ENCODE data around the gene FOXC1. TPM values are rescaled to one million over a fixed set of nuclear protein-coding genes. Genes with fewer than 3 reads are reported as not detected.

The FOXC1 gene
- total RNA-seq, 1 experiment from 2014 or later, result 16.7 TPM

- H3K27me3 Mint-ChIP-seq (ENCODE audit: insufficient read depth, unreplicated experiment), result peaks cover 8% of the 10 kb centered on the region
- H3K27ac Mint-ChIP-seq (ENCODE audit: low read depth, unreplicated experiment), result no peak overlapping the region
- peaks cover 27% of the 10 kb centered on the region for H3K4me1 Mint-ChIP-seq (ENCODE audit: insufficient read depth, unreplicated experiment)
- no peaks in the 10 kb centered on the region for H3K9me3 Mint-ChIP-seq (ENCODE audit: unreplicated experiment)
- peaks cover 4% of the 10 kb centered on the region for H3K36me3 Mint-ChIP-seq (ENCODE audit: insufficient read depth, unreplicated experiment)
- DNase-seq (ENCODE audit: unreplicated experiment), result no peak
- no peak for TF ChIP-seq CTCF (IDR thresholded peaks at IDR 0.05; ENCODE audit: unreplicated experiment)
- BruUV-seq (replicated peaks), result no TSS peak
- CTCF ChIA-PET, result interaction anchor here (0.5 to 6.3 kb wide), 9 partner anchors 13 to 1097 kb away, joined by 3 to 49 read pairs (median 5); no protein-coding TSS in a partner anchor
- intact Hi-C loops (cut with micrococcal nuclease), result no loop called here
- H3K4me3 Mint-ChIP-seq (ENCODE audit: unreplicated experiment), result no peak overlapping the region
- POLR2A ChIA-PET, result interaction anchor here (0.7 to 2.5 kb wide), 7 partner anchors 12 to 1110 kb away, joined by 3 to 14 read pairs (median 3); partner anchors contain the start of gene FOXC1
Observed at GRCh38 chr6:1598433-1598832, 11.3 kb upstream of the FOXC1 start.

GRCh38 chr6:1598886-1599285 is 10.8 kb upstream of the FOXC1 start:
- intact Hi-C loops (cut with micrococcal nuclease), result no loop called here
- POLR2A ChIA-PET, result interaction anchor here (1.2 to 2.5 kb wide), 3 partner anchors 11 to 1110 kb away, joined by 3 to 14 read pairs (median 5); partner anchors contain the start of gene FOXC1
- Mint-ChIP-seq H3K36me3 (ENCODE audit: insufficient read depth, unreplicated experiment) (peaks cover 4% of the 10 kb centered on the region), H3K9me3 (ENCODE audit: unreplicated experiment) (no peaks in the 10 kb centered on the region), H3K27me3 (ENCODE audit: insufficient read depth, unreplicated experiment) (peaks cover 3% of the 10 kb centered on the region), H3K4me3 (ENCODE audit: unreplicated experiment) (no peak overlapping the region), H3K27ac (ENCODE audit: low read depth, unreplicated experiment) (no peak overlapping the region), H3K4me1 (ENCODE audit: insufficient read depth, unreplicated experiment) (peaks cover 23% of the 10 kb centered on the region)
- no peak for DNase-seq (ENCODE audit: unreplicated experiment)
- BruUV-seq (replicated peaks), result no TSS peak
- CTCF ChIA-PET, result interaction anchor here (0.5 to 6.3 kb wide), 6 partner anchors 496 to 1097 kb away, joined by 3 to 49 read pairs (median 14); no protein-coding TSS in a partner anchor
- TF ChIP-seq CTCF (IDR thresholded peaks at IDR 0.05; ENCODE audit: unreplicated experiment), result no peak

- ChIA-PET POLR2A (no interaction called here), CTCF (interaction anchor here (0.6 to 6.3 kb wide), 4 partner anchors 505 to 1035 kb away, joined by 3 to 49 read pairs (median 14); no protein-coding TSS in a partner anchor)
- no peak overlapping the region for H3K27ac Mint-ChIP-seq (ENCODE audit: low read depth, unreplicated experiment)
- no peak overlapping the region for H3K4me3 Mint-ChIP-seq (ENCODE audit: unreplicated experiment)
- H3K9me3 Mint-ChIP-seq (ENCODE audit: unreplicated experiment), result no peaks in the 10 kb centered on the region
- H3K36me3 Mint-ChIP-seq (ENCODE audit: insufficient read depth, unreplicated experiment), result peaks cover 4% of the 10 kb centered on the region
- BruUV-seq (replicated peaks), result no TSS peak
- peaks cover 22% of the 10 kb centered on the region for H3K4me1 Mint-ChIP-seq (ENCODE audit: insufficient read depth, unreplicated experiment)
- no peak for TF ChIP-seq CTCF (IDR thresholded peaks at IDR 0.05; ENCODE audit: unreplicated experiment)
- no peak for DNase-seq (ENCODE audit: unreplicated experiment)
- H3K27me3 Mint-ChIP-seq (ENCODE audit: insufficient read depth, unreplicated experiment), result no peaks in the 10 kb centered on the region
- intact Hi-C loops (cut with micrococcal nuclease), result no loop called here
Observed at GRCh38 chr6:1599469-1599868, 10.2 kb upstream of the FOXC1 start.

- no peak for TF ChIP-seq CTCF (IDR thresholded peaks at IDR 0.05; ENCODE audit: unreplicated experiment)
- no peak overlapping the region for H3K27ac Mint-ChIP-seq (ENCODE audit: low read depth, unreplicated experiment)
- H3K4me1 Mint-ChIP-seq (ENCODE audit: insufficient read depth, unreplicated experiment), result peaks cover 22% of the 10 kb centered on the region
- BruUV-seq (replicated peaks), result no TSS peak
- H3K4me3 Mint-ChIP-seq (ENCODE audit: unreplicated experiment), result no peak overlapping the region
- H3K27me3 Mint-ChIP-seq (ENCODE audit: insufficient read depth, unreplicated experiment), result no peaks in the 10 kb centered on the region
- no peak for DNase-seq (ENCODE audit: unreplicated experiment)
- ChIA-PET POLR2A (interaction anchor here (0.6 kb wide), 1 partner anchor 556 kb away, joined by 4 read pairs; no protein-coding TSS in a partner anchor), CTCF (interaction anchor here (0.5 to 6.3 kb wide), 8 partner anchors 85 to 1034 kb away, joined by 3 to 49 read pairs (median 4); no protein-coding TSS in a partner anchor)
- intact Hi-C loops (cut with micrococcal nuclease), result no loop called here
- peaks cover 4% of the 10 kb centered on the region for H3K36me3 Mint-ChIP-seq (ENCODE audit: insufficient read depth, unreplicated experiment)
- H3K9me3 Mint-ChIP-seq (ENCODE audit: unreplicated experiment), result no peaks in the 10 kb centered on the region
Observed at GRCh38 chr6:1600063-1600763, 9.5 kb upstream of the FOXC1 start.
